GM18499 (cell line): Measurements from ENCODE around the gene MIR17HG.
A peak's percentile ranks its signal among the peaks of the same experiment; 100 is the strongest.
"Not testable (repeated sequence)": the region's sequence is repeated elsewhere in the genome, so short reads cannot be mapped to it uniquely, and the experiment has no call there.

Experiments
- ATAC-seq: cut with Tn5 transposase; IDR thresholded peaks from one replicate; pipeline ENCODE4 v1.9.1; 2021; ENCODE audit warnings: moderate number of reproducible peaks; ENCODE audit not compliant: insufficient read depth, unreplicated experiment

Gene MIR17HG

DNA sequence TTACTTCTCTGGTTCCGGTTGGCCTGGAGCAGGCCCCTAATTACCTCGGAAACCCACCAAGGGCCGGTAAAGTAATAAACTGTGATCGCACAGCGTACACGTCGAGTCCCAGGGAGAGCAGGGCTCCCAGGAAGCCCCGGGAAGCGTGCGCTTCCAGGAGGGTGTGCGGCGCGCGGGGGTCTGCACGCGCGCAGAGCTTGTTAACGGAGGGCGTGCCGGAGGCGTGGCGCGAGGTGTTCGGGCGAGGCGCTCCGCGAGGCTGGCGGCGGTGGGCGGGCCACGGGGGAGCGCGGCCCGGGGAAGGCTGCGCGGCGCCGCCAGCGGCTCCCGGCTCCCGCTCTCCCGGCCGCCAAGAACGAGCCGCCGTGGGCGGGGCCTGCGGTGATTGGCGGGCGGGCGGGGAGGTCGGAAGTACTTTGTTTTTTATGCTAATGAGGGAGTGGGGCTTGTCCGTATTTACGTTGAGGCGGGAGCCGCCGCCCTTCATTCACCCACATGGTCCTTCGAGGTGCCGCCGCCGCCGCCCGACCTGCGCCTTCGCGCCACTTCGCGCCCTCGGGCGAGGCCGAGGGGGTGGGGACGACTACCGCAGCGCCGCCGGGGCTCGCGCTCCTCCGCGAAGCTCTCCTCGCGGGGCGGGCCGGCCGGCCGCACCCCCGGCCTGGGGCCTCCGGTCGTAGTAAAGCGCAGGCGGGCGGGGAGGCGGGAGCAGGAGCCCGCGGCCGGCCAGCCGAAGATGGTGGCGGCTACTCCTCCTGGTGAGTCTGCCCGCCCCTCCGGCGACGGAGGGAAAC is at the start of gene MIR17HG:
Gene MIR17HG, plus strand, starts transcription at position 486 of the 794 bp plus-strand sequence.
- peak; percentile 40 for ATAC-seq

- ATAC-seq = no peak
These were observed 49.4 kb upstream of the MIR17HG start for GRCh38 chr13:91298060-91298459.

DNA sequence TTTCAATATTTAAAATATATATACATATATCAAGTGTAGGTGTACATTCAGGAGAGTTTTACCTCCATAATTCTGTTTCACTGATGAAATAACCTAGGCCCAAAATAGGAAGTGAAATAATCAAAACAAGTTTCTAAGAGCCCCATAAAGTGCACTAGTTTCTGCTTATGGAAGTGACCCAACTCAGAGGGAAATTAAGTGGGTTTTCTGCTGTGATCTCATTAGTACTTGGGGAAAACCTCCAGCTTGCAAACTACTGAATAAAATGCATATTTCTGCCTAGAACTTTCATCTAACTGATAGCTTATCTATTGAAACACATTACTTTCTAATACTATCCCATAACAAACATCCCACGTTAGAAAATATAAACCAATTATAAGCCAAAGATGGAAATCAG is 45.4 kb upstream of the MIR17HG start:
- ATAC-seq = peak; percentile 91

- no peak for ATAC-seq
These were observed 44.5 kb upstream of the MIR17HG start for GRCh38 chr13:91303031-91303430.

DNA sequence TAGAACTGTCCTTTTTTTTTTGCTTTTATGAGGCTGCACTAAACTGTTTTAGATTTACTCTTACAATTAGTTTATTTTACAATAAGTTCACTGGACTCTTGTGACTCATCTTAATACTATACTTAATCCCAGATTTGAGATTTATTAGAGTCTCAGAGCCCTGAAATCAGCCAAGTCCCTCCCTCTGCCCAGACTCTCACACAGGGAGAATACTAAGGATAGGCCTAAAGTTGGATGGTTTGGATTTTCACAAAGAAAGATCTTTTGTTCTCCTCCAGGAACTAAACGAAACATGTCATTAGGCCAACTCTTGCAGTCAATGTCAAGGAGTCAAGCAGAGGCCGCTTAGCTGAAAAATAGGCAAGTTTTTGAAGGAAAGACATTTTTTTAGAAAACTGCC is 42.7 kb upstream of the MIR17HG start:
- ATAC-seq = no peak

GRCh38 chr13:91305652-91306051 is 41.8 kb upstream of the MIR17HG start:
- ATAC-seq = no peak

GRCh38 chr13:91307887-91308286 is 39.6 kb upstream of the MIR17HG start:
- ATAC-seq = no peak

GRCh38 chr13:91308299-91308698 is 39.2 kb upstream of the MIR17HG start:
- no peak for ATAC-seq

GRCh38 chr13:91311491-91311890 is 36.0 kb upstream of the MIR17HG start:
- ATAC-seq = no peak

GRCh38 chr13:91312324-91312723 is 35.2 kb upstream of the MIR17HG start:
- ATAC-seq = peak; percentile 29

GRCh38 chr13:91313103-91313502 is 34.4 kb upstream of the MIR17HG start:
- ATAC-seq = peak; percentile 44

DNA sequence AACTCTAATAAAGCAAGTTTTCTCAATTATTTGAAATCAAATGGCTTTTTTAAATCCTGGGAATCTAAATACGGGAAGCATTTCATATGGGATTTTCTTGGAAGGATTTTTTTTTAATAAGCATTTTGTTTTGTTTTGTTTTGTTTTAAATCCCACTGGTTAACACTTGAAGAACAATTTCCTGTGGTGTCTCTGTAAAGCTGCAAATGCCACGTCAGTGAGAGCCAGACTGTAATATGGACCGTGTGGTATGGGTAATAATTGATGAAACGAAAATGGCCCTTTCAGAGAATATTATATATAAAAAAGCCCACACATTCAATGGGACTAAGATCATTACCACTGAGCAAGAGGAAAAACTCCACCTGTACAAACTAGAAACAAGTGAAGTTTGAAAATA is 33.9 kb upstream of the MIR17HG start:
- no peak for ATAC-seq

DNA sequence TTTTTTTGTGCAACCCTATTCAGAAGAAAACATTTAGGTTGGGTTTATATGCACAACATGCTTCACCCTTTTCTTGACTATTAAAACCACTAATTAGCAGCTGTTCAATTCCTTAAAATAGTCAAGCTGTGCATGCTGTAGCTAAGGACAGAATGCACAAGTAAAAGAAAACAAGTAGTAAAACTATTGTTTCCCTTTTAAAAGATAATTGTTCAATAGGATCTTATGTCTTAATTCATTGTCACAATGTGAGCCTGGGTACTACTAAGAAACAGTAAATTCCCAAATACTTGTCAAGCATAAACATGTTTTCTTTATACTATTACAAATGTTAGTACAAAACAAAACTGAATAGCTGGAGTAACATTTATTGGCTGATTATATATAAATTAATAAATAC is 32.6 kb upstream of the MIR17HG start:
- no peak for ATAC-seq

- no peak for ATAC-seq
These were observed 28.6 kb upstream of the MIR17HG start for GRCh38 chr13:91318886-91319285.

DNA sequence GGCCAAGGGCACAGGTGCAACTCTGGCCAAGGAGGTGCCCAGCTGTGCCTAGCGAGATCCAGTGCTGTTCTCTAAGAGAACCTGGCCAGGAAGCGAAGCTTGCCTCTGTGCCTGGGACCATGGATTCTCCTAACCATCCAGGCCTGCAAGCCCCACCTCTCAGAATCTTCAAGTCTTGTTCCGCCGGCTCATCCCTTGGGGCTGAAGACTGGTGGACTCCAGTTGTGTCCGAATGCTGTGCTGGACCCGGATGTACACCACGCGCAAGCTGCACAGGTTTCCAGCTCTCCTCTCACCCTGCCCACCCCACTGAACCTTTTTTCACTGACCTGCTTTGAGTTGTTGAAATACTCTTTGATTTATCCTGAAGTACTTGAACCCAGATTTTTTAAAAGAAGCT is 27.5 kb upstream of the MIR17HG start:
- ATAC-seq = no peak

DNA sequence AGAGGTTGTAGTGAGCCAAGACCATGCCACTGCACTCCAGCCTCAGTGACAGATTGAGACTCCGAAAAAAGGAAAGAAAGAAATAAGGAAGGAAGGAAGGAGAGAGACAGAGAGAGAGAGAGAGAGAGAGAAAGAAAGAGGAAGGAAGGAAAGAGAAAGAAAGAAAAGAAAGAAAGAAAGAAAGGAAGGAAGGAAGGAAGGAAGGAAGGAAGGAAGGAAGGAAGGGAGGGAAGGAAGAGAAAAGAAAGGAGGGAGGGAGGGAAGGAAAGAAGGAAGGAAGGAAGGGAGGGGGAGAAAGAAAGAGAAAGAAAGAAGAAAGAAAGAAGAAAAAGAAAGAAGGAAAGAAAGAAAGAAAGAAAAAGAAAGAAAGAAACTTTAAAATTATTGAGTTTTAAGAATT is 26.5 kb upstream of the MIR17HG start:
- ATAC-seq = not testable (repeated sequence)

- ATAC-seq = no peak
These were observed 24.1 kb upstream of the MIR17HG start for GRCh38 chr13:91323349-91323748.

DNA sequence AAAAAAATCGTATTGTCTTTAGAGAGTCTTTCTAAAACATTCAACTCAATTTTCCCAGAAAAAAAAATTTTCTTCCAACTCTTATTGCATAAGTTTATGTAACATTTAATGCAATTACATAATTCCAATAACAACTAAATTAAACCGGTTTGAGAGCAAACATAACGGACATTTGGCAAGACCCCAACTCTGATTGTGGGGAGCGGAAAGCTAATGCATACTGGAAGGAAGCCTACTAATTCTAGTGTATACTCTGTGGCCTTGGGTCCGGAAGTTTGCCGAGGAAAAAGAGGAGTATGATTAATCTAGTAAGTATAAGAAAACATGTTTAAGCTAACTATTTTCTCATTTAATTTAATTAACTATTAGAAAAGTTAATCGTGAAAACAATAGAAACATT is 21.3 kb upstream of the MIR17HG start:
- ATAC-seq = no peak

DNA sequence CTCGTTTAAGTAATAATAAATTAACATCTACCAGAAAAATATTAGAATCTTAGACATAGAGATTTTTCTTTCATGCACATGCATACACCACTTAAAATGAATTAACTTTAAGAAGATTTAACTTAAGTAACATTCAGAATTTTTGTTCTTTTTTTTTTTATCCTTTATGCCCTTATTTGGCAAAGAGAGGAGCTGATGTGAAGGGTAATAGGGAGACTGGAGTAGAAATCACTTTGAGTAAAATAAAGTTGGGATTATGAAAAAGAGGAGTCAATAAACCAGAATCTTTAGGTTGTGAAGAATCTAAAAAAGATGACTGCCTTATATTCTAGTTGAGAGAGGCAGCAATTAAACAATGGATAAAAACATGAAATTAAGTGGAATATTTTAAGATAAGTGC is 18.8 kb upstream of the MIR17HG start:
- no peak for ATAC-seq

DNA sequence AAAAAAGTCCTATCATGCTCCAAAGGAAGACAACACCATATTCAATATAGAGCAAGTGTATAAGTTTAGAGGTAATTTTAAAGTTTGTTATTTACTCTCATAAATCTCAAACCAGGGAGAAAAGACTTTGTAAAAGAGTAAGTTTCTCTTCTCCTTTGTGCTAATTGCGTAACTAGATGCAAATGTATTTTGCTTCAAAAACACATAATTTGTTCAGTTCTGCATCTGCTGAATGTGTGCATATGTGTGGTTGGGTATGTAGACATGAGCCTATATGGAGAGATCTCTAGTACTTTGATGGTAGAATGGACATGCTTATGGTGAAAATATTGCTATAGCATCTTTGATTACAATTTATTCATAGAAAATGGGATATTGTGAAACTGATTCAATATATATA is 17.8 kb upstream of the MIR17HG start:
- no peak for ATAC-seq

DNA sequence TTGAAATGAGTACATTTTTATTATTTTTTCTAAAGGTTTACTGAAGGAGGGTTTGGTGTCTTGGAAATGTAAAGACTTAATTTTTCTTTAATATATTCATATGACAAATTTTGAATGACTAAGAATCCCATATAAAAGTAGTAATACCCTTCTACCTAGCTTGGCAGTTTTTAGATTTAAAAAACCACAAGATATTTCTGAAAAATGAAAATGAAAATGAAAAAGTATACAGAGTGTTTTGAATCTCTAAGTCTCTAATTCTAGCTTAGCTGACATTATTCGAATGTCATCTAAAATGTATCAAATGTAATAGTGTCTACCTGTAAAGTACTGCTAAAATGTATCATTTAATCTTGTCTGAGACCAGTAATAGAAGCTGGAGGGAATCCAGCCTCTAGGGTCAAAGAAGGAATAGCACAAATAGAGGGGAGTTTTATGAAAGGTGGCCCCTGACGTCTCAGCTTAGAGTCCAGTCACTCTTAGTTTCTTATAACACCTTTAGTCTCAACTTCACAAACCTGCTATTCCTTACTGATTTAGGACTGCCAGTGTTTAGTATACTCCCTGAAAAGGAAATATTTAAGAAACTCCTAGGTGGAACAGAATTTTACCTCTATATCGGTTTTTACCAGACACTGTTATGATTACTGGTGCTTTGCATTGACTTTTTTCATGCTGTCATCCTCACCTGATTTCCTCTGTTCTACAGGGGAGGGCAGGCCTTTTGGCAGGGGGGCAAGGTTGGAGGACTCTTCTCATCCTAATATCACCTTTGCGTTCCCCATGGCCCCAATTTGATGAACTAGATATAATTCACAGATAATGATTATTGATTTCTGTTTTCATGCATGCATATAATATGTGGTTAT is 16.2 kb upstream of the MIR17HG start:
- ATAC-seq = peak; percentile 56
